Measurements from ENCODE around the gene FAM184B. TPM values are rescaled to one million over a fixed set of nuclear protein-coding genes. Genes with fewer than 3 reads are reported as not detected.

FAM184B gene
- total RNA-seq, 2 donors from 2014 or later: not detected

- no peak for DNase-seq (ENCODE audit: low spot score)
- no peaks in the 10 kb centered on the region for H3K4me1 ChIP-seq
- no peaks in the 10 kb centered on the region for H3K27me3 ChIP-seq
- TF ChIP-seq CTCF (IDR thresholded peaks at IDR 0.05): no peak
- no peaks in the 10 kb centered on the region for H3K36me3 ChIP-seq
- H3K4me3 ChIP-seq: no peak overlapping the region
- no peaks in the 10 kb centered on the region for H3K9me3 ChIP-seq
- no peak overlapping the region for H3K27ac ChIP-seq
Measured at GRCh38 chr4:17771284-17771908, 10.0 kb downstream of the FAM184B start.

GRCh38 chr4:17770845-17771244 is 10.6 kb downstream of the FAM184B start:
- Histone ChIP-seq H3K27me3 (no peaks in the 10 kb centered on the region), H3K4me1 (no peaks in the 10 kb centered on the region), H3K9me3 (no peaks in the 10 kb centered on the region), H3K36me3 (no peaks in the 10 kb centered on the region), H3K27ac (no peak overlapping the region), H3K4me3 (no peak overlapping the region)
- no peak for TF ChIP-seq CTCF (IDR thresholded peaks at IDR 0.05)
- no peak for DNase-seq (ENCODE audit: low spot score)

- no peak for DNase-seq (ENCODE audit: low spot score)
- no peak overlapping the region for H3K27ac ChIP-seq
Measured at GRCh38 chr4:17769406-17770174, 11.8 kb downstream of the FAM184B start.

GRCh38 chr4:17766826-17767458 is 14.5 kb downstream of the FAM184B start:
- TF ChIP-seq CTCF (IDR thresholded peaks at IDR 0.05): no peak
- Histone ChIP-seq H3K4me3 (no peak overlapping the region), H3K9me3 (no peaks in the 10 kb centered on the region), H3K27ac (no peak overlapping the region), H3K36me3 (no peaks in the 10 kb centered on the region), H3K27me3 (no peaks in the 10 kb centered on the region), H3K4me1 (no peaks in the 10 kb centered on the region)
- no peak for DNase-seq (ENCODE audit: low spot score)

More at GRCh38 chr4:17769406-17770174, 11.8 kb downstream of the FAM184B start:
- Histone ChIP-seq H3K36me3 (no peaks in the 10 kb centered on the region), H3K9me3 (no peaks in the 10 kb centered on the region), H3K4me3 (no peak overlapping the region), H3K27me3 (no peaks in the 10 kb centered on the region), H3K4me1 (no peaks in the 10 kb centered on the region)
- TF ChIP-seq CTCF (IDR thresholded peaks at IDR 0.05): no peak

GRCh38 chr4:17765514-17766286 is 15.7 kb downstream of the FAM184B start:
- Histone ChIP-seq H3K27me3 (no peaks in the 10 kb centered on the region), H3K27ac (no peak overlapping the region), H3K36me3 (no peaks in the 10 kb centered on the region), H3K4me1 (no peaks in the 10 kb centered on the region), H3K9me3 (no peaks in the 10 kb centered on the region), H3K4me3 (no peak overlapping the region)
- TF ChIP-seq CTCF (IDR thresholded peaks at IDR 0.05): no peak
- no peak for DNase-seq (ENCODE audit: low spot score)
